Stimulated activated naive CD4-positive, alpha-beta T cell treated with Interleukin-2 at 50 U/mL for 16 hours (primary cell): ENCODE data around the gene LRRC14B.
"Not testable (repeated sequence)": the region's sequence is repeated elsewhere in the genome, so short reads cannot be mapped to it uniquely, and the experiment has no call there.

Experiments
- DNase-seq: peaks from one replicate; lab custom pipeline; 2025; lab: John Stamatoyannopoulos, UW

LRRC14B gene

GRCh38 chr5:160173-160510 lies 31.2 kb upstream of the LRRC14B start:
- no peak for DNase-seq

- DNase-seq: no peak
These were observed 30.1 kb upstream of the LRRC14B start for GRCh38 chr5:160921-161802.

- no peak for DNase-seq
These were observed 29.5 kb upstream of the LRRC14B start for GRCh38 chr5:161803-162110.

GRCh38 chr5:162190-162564 lies 29.1 kb upstream of the LRRC14B start:
- DNase-seq: no peak

GRCh38 chr5:162565-163337 lies 28.5 kb upstream of the LRRC14B start:
- DNase-seq: no peak

- DNase-seq: no peak
These were observed 28.0 kb upstream of the LRRC14B start for GRCh38 chr5:163338-163620.

GRCh38 chr5:163841-164240 lies 27.5 kb upstream of the LRRC14B start:
- no peak for DNase-seq

- no peak for DNase-seq
These were observed 27.1 kb upstream of the LRRC14B start for GRCh38 chr5:164244-164643.

GRCh38 chr5:164783-165182 lies 26.5 kb upstream of the LRRC14B start:
- DNase-seq: not testable (repeated sequence)

GRCh38 chr5:166441-167372 lies 24.6 kb upstream of the LRRC14B start:
- DNase-seq: no peak

GRCh38 chr5:167511-167910 lies 23.8 kb upstream of the LRRC14B start:
- no peak for DNase-seq

GRCh38 chr5:167982-168660 lies 23.2 kb upstream of the LRRC14B start:
- no peak for DNase-seq

- DNase-seq: no peak
These were observed 22.1 kb upstream of the LRRC14B start for GRCh38 chr5:169071-169727.

- no peak for DNase-seq
These were observed 21.6 kb upstream of the LRRC14B start for GRCh38 chr5:169728-170094.

GRCh38 chr5:170971-171800 lies 20.1 kb upstream of the LRRC14B start:
- no peak for DNase-seq

GRCh38 chr5:171801-172331 lies 19.4 kb upstream of the LRRC14B start:
- DNase-seq: no peak

GRCh38 chr5:172421-172820 lies 18.9 kb upstream of the LRRC14B start:
- no peak for DNase-seq

- DNase-seq: no peak
These were observed 18.4 kb upstream of the LRRC14B start for GRCh38 chr5:172841-173251.

GRCh38 chr5:173392-174290 lies 17.7 kb upstream of the LRRC14B start:
- no peak for DNase-seq

- no peak for DNase-seq
These were observed 17.0 kb upstream of the LRRC14B start for GRCh38 chr5:174291-174600.
